Measurements from ENCODE around the gene LCA5.
"Not testable (repeated sequence)": the region's sequence is repeated elsewhere in the genome, so short reads cannot be mapped to it uniquely, and the experiment has no call there.

Gene LCA5

GRCh38 chr6:79529567-79529966, 7.7 kb downstream of the LCA5 start:
- DNase-seq = not testable (repeated sequence)

GRCh38 chr6:79526897-79527296, 10.3 kb downstream of the LCA5 start:
- DNase-seq = no peak

GRCh38 chr6:79525272-79526100, 11.7 kb downstream of the LCA5 start:
- DNase-seq = no peak

GRCh38 chr6:79524065-79524464, 13.2 kb downstream of the LCA5 start:
- no peak for DNase-seq

- no peak for DNase-seq
Measured at GRCh38 chr6:79522609-79523008, 14.6 kb downstream of the LCA5 start.

GRCh38 chr6:79520534-79520933, 16.7 kb downstream of the LCA5 start:
- DNase-seq = no peak

- no peak for DNase-seq
Measured at GRCh38 chr6:79518842-79519241, 18.4 kb downstream of the LCA5 start.

- no peak for DNase-seq
Measured at GRCh38 chr6:79515436-79515835, 21.8 kb downstream of the LCA5 start.

- no peak for DNase-seq
Measured at GRCh38 chr6:79513111-79513510, 24.1 kb downstream of the LCA5 start.

- DNase-seq = no peak
Measured at GRCh38 chr6:79512014-79512413, 25.2 kb downstream of the LCA5 start.

GRCh38 chr6:79510707-79511106, 26.5 kb downstream of the LCA5 start:
- DNase-seq = no peak

- DNase-seq = no peak
Measured at GRCh38 chr6:79506251-79506650, 31.0 kb downstream of the LCA5 start.

- DNase-seq = no peak
Measured at GRCh38 chr6:79504372-79504771, 32.9 kb downstream of the LCA5 start.

- DNase-seq = no peak
Measured at GRCh38 chr6:79498842-79499241, 38.4 kb downstream of the LCA5 start.

- no peak for DNase-seq
Measured at GRCh38 chr6:79495246-79495645, 42.0 kb downstream of the LCA5 start.

- DNase-seq = no peak
Measured at GRCh38 chr6:79494841-79495240, 42.4 kb downstream of the LCA5 start.

- DNase-seq = no peak
Measured at GRCh38 chr6:79470728-79471127, 66.5 kb downstream of the LCA5 start.

- DNase-seq = no peak
Measured at GRCh38 chr6:79469376-79470246, 67.6 kb downstream of the LCA5 start.

GRCh38 chr6:79468587-79468986, 68.6 kb downstream of the LCA5 start:
- no peak for DNase-seq

- DNase-seq = no peak
Measured at GRCh38 chr6:79468116-79468515, 69.1 kb downstream of the LCA5 start.

GRCh38 chr6:79467716-79468115, 69.5 kb downstream of the LCA5 start:
- no peak for DNase-seq

- DNase-seq = no peak
Measured at GRCh38 chr6:79466207-79466834, 70.9 kb downstream of the LCA5 start.

GRCh38 chr6:79465381-79465780, 71.8 kb downstream of the LCA5 start:
- no peak for DNase-seq

GRCh38 chr6:79463621-79464050, 73.6 kb downstream of the LCA5 start:
- no peak for DNase-seq

Data from NCI-H524 treated with DMSO at 0.1 percent for 48 hours (cell line).